NCI-H345 (cell line): ENCODE data around the gene STPG4.
"Not testable (repeated sequence)": the region's sequence is repeated elsewhere in the genome, so short reads cannot be mapped to it uniquely, and the experiment has no call there.

Source experiments
- DNase-seq: peaks from one replicate; lab custom pipeline; 2025; lab: John Stamatoyannopoulos, UW

The STPG4 gene, protein sequence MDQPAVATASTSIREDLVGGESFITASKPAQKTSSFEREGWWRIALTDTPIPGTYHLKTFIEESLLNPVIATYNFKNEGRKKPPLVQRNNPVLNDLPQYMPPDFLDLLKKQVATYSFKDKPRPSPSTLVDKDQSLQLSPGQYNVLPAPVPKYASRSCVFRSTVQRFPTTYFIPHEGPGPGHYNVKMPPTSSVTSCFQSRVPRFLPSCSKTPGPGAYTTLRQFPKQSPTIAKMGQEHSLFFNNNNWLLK

DNA sequence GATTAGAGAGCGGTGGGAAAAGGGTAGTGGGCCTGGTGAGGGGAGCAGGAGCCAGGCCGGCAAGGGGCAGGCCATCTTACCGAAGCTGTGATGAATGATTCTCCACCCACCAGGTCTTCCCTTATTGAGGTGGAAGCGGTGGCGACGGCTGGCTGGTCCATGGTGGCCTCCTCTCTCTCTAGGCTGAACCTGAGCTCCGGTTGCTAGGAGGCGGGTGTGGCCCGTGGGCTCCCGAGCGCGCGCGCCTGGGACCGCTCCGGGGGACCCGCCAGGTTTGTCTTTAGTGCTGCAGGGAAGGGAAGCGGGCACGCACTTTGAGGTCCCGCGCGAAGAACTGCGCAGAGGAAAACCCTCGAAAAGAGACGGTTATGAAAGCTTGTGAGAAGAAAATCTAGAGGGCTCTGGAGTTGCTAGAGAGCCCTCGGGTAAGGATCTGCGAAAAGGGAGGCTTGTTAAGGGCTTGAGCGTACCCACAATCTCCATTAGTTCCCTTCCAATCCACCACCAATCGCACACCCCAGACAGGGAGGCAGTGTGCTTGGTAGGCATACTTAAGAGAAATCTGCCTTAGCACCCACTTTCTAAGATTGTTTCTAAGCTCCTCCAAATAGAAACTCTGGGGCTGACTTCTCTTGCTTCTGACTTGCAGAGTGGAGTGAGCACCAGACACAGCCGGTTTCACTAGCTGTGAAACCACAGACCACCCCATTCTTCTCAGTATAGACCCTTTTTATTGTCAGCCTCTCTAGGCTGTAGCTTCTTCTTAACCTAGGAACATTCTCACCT, at the start of gene STPG4:
TSS of gene STPG4 (minus strand) at position 218 of the 786 bp plus-strand sequence. CDS start at position 161, 57 bp downstream.
- DNase-seq = no peak

DNA sequence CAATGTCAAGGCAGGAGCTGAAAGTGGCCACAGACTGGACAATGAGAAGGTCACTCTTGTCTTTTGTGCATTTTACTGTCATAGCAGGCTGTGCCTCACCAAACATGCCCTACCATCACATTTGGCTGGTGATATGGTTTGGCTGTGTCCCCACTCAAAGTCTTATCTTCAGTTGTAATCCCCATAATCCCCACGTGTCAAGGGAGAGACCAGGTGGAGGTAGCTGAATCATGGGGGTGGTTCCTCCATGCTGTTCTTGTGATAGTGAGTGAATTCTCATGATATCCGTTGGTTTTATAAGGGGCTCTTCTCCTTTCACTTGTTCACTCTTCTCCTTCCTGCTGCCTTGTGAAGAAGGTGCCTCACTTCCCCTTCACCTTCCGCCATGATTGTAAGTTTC, 49.6 kb upstream of the STPG4 start:
- DNase-seq = no peak

DNA sequence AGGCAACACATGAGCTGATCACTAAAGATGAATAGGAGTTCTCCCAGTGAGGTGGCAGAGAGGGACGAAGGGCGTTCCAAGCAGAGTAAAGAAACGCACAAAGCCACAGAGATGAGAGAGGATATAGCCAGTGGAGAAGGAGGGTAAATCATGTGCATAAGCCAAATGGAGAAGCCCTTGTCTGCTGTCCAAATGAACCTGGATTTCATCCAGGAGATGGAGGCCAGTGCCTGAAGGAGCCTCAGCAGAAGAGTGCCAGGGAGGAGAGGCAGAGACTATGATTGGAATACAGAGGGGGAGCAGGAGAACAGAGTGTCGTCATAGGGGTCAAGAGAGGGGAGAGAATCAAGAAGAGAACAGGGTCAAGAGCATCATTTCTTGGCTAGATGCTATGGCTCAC, 48.9 kb upstream of the STPG4 start:
- DNase-seq = no peak

DNA sequence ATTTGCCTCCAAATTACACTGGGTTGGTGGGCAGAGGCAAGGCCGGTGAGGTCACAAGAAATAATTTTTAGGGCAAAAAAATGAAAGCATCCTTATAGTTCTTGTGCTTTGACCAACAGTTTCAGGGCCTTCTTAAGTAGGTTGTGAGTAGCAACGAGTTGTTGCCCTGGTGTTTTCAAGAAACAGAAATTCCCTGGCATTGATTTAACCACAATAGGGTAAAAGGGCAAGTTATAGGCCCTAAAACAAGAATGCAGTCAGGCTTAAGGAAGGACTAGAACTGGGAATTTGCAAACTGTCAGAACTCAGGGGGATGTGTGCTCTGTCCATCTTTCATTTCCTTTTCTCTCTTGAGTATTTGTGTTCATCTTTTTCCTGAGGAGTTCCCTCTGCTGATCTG, 46.1 kb upstream of the STPG4 start:
- no peak for DNase-seq

DNA sequence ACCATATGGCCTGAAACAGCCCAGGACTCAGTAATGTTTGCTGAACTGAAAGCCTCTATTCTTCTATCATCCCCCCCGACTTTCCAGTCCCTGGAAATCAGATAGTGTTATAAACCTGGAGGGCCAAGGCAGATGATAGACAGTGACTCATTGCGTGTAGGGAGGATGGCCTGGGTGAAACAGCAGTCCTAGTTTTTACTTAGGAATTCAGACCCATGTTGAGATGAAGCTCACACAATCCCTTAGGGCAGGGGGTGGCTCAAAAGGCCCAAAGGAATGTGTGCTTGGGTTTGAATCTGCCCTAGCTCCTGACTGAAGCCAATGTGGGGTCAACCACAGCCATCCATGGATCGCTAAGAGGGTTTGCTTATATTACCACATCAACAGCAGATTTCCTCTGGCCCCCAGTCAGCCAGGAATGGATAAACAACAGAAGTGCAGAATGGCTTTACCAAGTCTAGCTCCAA, 43.9 kb upstream of the STPG4 start:
- DNase-seq = no peak

DNA sequence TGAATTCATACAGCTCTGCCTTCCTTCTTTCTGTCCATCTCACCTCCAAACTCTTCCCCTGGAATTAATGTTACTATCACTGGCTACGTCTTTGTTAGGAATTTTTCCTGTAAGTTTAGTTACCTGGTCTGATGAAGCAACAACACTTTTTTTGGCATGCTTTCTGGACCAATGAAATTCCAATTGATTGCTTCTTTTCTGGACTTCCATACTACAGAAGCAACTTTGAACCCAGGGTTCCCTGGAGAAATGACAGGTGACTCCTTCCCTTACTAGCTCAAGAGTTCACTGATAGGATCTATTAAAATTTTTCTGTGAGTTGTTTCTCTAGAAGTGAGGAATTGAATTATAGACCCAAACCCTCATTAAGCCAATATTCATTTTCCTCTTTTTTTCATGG, 41.4 kb upstream of the STPG4 start:
- no peak for DNase-seq

DNA sequence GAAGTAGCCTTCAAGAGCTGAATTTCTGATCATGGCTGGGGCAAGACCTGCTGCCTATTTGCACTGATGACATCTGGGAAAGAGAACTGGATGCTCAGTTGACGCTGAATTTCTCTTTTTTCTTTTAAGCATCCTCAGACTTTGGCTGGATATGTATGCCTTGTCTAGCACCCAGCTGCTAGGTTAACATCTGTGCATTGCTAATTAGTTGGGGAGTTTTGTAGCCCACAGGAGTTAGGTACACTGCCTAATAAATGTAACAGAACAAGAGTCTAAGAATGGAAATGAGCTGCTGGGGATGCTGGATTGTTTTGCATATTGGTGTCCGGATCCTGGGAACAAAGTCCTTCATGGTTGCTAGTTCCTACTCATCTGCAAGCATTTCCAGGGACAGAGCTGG, 40.9 kb upstream of the STPG4 start:
- no peak for DNase-seq

DNA sequence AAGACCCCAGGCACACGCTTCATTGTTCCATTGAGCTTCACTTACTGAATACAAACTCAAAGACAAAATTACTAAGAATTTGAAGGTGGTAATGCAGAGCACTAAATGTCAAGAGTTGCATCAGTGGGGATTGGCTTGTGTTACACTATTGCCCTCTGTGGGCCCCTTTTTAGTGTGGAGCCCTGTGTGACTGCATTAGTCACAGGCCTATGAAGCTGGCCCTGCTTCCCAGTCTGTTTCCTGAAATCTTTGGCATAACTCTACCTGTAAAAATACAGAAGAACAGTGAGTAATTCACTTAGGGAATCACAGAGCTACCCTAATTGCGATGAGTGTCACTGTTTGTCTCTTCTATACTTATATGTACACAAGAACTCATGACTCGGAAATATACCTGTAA, 40.0 kb upstream of the STPG4 start:
- DNase-seq = no peak

DNA sequence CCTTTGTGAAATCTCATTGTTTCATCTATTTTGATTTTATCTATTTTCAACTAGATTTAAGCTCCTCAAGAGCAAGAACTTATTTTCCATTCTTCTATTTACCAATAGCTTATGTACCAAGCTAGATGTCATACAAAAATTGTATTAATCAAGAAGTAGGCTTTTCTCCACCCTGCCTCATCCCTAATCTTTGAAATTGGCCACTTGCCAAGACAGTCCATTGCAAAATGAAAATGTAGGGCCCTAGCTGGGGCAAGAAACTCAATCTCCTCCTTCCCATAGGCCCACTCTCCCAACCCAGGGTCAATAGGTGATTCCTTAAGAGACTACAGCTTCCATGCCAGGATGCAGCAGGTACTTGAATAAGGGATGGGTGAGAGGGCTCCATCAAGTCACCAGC, 39.3 kb upstream of the STPG4 start:
- no peak for DNase-seq

DNA sequence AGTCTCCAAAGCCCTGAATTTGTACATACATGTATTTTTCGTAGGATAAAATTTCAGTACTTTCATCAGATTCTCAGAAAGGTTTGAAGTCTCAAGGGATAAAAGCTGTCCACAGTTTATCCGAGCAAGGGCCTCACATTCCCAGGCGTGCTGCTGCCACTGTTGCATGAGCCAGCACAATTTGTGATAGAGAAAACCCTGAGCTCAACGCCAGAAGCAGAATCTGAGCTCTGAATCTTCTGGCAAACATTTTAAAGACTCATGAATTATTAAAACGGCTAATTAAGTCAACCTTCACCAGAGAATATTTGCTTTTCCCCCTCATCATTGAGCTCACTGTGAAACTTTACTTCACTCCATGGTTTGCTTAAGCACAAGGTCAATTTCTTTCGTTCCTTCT, 38.5 kb upstream of the STPG4 start:
- DNase-seq = no peak

DNA sequence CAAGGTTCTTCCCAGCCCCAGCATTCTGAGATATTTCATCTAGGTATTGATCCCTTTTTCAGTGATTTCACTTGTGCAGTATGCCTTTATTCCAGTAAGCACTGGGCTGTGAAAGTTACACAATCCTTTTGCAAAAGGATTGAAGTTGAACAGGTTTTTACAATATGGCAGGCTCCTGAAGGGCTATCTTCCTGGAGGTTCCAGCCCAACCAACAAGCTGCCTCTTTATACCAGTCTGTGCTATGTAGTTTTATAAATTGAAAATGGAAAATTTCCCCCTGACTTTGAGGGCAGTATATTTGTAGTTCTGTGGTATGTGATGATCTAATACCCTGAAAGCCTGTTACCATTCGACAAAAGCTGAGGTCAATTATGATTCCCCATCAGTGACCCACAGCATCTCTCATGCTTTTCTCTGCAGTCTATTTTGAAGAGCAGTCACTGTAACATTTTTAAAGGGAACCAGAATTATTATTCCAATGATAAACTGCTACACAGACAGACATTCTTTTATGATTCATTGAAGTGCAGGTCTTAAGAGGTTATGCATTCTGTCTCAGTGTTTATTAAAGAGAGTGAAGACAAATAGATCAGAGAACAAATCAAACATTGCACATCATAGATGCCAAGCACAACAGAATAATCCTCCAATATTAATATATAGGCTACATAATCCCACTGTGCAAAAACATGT, 35.2 kb upstream of the STPG4 start:
- no peak for DNase-seq

DNA sequence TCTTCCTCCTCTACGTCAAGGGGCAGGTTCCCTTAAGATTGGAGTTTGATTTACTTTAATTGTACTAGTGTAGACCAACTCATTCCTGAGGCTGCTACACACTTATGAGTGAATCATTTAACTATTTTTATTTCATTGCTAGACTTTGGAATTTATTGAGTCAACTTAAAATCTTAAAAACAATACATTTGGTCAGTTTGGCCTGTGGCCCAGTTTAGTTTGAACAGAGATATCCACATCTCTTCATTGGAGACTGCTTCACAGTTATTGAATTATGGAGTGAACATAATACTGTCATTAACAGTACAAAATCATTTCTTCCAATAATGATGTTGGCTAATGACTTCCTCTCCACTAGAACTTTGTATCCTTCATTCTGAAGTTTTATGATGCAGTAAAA, 34.5 kb upstream of the STPG4 start:
- DNase-seq = no peak

DNA sequence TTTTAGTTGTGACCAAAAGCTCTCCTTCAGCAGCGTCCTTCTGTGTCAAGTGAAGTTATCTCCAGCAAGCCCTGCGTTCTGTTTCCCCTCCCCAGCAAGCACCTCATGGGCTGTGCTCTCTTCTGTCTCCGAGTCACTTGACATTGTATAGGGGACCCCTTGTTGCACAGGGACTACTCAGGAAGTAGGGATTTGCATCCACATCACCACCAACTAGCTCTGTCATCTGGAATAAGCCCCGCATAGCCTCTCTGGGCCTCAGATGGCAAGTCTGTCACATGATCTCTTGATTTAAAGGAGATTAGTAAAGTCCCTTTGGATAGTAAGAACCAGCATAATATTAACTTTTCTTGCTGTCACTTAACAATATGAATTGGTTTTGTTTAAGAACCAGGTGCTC, 32.0 kb upstream of the STPG4 start:
- no peak for DNase-seq

DNA sequence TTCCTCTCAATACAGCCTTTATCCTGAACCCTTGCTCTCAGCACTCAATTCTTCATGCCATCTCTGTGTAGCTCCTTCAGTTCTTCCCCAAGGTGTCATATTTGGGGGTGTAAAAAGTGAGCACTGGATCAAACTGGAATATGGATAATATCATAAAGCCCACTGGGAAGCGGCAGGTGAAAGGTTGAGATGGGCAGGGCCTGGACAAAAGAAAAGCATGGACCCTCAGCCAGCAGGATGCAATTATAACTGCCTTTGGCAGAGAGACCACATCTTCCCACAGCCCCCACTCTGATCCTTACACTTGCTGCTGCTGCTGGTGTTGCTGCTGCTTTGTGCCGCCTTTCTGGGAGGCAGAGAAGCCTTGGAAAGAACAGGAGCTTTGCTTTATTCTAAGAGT, 31.2 kb upstream of the STPG4 start:
- DNase-seq = no peak

DNA sequence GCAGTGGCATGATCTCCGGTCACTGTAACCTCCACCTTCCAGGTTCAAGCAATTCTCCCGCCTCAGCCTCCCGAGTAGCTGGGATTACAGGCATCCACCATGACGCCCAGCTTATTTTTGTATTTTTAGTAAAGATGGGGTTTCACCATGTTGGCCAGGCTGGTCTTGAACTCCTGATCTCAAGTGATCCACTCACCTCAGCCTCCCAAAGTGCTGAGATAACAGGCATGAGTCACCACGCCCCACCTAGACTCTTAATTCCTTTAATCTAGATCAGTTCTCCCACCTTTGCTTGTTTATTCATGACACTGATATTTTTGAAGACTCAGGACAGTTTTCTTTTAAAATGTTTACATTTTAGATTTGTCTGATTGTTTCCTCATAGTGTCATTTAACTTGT, 30.0 kb upstream of the STPG4 start:
- DNase-seq = not testable (repeated sequence)

DNA sequence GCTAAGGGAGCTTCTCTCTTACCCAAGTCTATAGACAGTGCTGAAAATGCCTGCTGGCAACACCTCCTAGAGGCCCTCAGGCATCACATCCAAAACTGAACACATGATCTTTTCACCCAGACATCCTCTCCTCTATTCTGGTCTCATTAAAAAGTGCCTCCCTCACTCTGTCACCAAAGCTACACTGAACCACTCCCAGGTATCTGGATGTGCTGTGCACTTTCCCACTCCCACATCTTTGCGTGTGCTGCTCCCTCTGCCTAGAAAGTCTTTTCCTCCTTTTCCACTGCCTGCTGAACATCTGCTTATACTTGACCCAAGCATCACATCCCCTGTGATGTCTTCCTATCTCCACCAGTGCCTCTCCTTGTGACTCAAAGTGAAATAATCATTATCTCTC, 26.1 kb upstream of the STPG4 start:
- DNase-seq = no peak

DNA sequence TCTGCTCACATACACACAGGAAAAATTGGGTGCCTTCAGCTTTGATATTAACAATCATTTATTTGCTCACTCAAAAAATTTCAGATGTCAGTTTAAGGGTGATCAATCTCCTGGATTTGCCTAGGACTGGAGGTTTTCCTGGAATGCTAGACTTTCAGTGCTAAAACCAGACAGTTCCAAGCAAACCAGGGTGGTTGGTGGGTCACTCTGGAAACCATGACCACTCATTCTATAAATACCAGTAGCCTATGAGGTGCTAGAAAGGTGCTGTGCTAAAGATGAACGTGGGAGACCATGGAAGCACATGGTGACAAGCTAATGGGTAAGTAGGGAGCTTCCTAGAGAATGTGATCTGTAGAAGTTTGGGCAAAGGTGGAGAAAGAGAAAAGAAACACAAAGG, 25.4 kb upstream of the STPG4 start:
- no peak for DNase-seq

DNA sequence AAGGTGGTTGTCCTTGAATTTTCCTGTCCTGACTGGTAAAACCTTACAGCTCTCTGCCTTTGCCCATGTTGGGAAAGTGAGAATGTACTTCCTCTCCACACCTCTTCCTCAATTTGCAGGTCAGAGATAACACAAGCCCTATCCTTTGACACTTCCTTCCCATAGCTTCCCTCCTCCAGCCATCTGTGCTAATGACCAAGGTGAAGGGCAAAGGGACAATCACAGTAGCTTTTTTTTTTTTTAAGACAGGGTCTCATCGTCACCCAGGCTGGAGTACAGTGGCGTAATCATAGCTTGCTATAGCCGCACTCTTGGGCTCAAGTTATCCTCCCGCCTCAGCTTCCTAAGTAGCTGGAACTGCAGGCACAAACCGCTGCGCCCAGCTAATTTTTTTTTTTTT, 24.3 kb upstream of the STPG4 start:
- DNase-seq = no peak

DNA sequence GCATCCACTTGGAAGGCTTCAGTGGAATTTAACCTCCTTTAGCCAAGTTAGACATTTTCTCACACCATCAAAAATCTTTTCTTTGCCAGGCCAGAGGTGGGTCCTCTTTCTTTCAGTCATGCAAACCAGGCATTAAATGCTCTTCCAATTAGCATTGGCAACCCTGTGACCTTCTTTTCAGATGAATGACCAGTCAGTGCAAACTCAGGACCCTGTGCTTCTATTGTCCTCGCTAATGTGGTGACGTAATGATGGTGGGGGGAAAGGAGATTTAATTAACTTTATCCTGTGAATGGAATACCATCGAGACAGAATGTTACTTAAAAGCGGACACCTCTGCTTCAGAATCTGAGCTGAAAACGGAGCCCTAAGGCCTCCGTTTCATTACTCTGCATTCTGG, 23.2 kb upstream of the STPG4 start:
- no peak for DNase-seq

DNA sequence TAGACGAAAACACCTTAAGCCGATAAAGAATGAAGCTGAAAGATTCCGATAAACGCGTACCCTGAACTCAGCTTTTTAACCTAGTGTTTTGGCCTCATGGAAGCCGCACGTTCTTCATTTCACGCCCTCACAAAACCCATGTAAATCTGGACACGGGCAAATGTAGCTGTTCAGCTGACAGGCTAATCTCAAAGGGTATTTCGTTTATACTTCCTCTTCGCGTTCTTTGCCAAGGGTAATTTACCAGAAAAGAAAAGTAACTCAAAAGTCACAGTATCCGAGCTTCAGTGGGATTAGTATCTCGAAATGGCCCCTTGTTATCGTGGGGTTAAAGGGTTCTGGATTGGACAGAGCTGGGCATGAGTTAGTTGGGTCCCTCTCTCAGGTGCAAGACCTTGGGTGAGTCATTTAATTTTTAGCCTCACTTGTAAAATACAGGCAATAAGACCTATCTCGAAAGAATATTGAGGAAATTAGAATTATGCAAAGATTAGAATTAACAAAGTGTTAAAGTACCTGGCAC, 22.0 kb upstream of the STPG4 start:
- DNase-seq = no peak

DNA sequence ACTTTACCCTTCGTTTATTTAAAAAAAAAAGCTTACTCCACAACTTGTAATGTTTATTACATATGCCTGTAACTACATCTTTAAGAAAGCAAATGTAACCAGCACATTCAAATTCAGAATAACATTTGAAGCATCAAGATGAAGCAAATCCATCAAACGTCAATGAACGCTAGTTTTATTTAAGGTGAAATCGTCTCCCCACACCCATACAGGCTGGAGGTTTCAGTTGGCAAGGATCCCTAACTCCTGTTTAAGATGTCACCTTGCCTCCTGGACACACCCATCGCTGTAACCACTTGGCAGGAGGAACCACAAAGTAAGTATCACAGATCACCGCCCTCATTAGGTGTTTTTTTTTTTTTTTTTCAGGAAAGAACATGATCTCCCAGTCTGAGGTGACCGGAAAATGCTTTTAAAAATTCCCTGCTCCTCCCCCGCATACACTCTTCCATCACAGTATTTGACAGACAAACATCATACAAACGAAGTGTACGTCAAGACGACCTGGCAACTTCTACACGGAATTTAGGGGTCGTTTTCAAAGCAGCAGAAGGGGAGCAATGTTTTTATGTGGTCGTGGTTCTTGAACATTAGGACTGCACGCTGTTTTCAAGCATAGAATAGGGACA, 19.7 kb upstream of the STPG4 start:
- peak; percentile 25 for DNase-seq

DNA sequence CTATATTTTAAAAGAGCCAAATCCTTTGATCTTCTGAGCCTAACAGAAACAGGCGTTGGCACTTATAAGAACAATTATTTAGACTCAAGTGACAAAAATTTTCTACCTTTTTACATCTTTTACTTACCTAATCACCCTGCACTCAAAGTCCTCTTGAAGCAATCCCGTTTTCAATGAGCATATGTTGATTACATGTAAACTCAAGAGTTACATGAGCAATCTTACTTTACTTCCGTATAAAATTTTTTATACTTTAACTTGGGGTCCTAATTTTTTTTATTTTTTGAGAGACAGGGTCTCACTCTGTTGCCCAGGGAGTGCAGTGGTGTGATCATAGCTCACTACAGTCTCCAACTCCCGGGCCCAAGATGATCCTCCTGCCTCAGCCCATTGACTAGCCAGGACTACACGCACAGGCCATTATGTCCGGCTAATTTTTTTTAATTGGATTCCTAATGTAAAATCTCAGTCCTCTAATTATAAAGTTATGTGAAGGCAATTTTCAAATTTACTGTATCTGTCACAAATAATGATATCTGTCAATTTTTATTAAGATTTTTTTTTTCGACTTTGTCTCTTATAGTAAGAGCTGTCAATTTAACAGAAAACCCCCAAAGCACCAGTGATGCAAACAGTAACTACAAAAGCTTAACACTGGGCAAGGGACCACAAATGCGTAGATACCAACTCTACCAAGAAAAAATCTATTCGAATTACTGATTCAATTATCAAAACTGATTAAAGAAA, 19.1 kb upstream of the STPG4 start:
- DNase-seq = no peak
